GM18505 (cell line): ENCODE data around the gene FAM174B.

Experiments used
- ATAC-seq: cut with Tn5 transposase; IDR thresholded peaks from one replicate; pipeline ENCODE4 v1.9.1; 2021; ENCODE audit not compliant: unreplicated experiment
- POLR2A ChIP-seq: IDR thresholded peaks from 4 replicates; pipeline ENCODE4 v1.6.1; 2011; ENCODE audit warnings: borderline replicate concordance; ENCODE audit not compliant: insufficient read depth, insufficient read length; ENCODE audit errors: extremely low read depth

Gene FAM174B

DNA sequence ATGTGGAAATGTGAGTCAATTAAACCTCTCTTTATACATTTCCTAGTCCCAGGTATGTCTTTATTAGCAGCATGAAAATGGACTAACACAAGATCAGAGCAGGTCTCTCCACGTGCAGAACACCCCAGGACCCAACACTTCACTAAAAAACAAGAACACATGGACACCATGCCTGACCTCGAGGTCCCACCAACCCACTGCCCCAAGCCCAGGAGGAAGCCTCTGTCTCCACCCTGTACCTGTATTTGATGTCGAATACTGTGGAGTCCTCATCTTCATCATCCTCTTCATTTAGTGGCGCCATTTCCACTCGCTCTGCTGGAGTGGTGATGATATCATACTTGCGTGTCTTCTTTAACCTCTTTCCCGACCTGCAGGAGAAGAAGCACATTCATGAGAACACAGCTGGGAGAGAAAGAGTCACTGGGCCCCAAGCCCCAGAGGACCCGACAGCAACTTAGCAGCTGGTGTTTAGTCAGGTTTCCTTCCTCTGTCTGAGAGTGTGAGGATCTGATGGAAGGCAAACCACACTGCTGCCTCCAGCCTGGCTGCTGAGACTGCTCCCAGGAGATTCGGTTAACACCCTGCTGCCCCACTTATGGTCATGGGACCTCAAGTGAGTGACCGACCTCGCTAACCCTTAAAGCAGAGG, 25.5 kb downstream of the FAM174B start:
- TF ChIP-seq POLR2A = no peak
- ATAC-seq = no peak

GRCh38 chr15:92629276-92629974, 26.1 kb downstream of the FAM174B start:
- no peak for TF ChIP-seq POLR2A
- ATAC-seq = no peak

DNA sequence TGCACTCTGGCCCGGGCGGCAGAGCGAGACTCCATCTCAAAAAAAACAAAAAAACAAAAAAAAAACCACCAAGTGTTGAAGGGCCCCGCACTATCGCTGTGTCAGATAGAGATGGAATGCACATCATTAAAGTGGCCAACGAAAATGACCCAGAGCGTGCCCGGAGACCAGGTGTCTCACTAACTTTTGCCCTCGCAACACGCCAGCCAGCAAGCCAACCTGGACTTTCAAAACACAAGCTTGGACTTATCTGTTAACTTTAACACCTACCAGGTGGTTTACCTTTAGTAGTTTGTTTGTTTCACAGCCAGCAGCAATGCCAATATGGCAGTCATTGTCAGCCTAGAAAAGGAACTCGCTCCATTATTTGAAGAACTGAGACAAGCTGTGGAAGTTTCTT, 28.6 kb downstream of the FAM174B start:
- TF ChIP-seq POLR2A = no peak
- no peak for ATAC-seq

DNA sequence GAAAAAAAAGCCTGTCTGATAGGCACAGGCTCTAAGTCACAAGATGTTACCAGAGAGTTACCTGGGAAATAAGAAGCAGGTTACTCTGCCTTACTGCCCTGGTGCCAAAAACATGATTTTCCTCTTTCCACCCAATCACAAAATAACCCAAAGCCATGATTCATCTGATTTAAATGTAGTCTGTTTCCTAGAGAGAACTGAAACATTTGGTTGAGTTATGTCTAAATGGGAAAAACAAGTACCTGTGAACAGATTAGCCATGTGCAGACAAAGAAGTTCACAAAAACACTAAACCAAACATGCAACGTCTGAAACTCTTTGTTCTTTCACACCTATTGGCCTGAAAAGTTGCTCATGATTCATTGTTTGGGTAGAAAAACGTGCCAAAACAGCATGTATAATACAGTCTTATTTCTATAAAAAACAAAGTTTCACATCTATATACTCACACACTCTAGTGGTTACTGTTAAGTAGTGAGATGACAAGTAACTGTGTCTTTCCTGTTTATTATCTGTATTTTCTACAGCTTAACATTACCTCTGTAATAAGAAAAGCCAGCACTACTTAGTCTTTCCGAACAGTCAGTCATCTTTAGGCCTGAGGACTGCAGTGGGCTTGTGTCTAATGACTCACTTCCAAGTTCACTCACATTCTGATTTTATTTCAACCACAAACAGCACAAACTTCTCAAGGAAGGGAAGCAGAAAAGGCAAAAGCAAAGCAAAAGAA, 30.2 kb downstream of the FAM174B start:
- peak; percentile 73 for ATAC-seq
- TF ChIP-seq POLR2A = no peak

GRCh38 chr15:92624401-92624991, 31.1 kb downstream of the FAM174B start:
- TF ChIP-seq POLR2A = no peak
- ATAC-seq = no peak

DNA sequence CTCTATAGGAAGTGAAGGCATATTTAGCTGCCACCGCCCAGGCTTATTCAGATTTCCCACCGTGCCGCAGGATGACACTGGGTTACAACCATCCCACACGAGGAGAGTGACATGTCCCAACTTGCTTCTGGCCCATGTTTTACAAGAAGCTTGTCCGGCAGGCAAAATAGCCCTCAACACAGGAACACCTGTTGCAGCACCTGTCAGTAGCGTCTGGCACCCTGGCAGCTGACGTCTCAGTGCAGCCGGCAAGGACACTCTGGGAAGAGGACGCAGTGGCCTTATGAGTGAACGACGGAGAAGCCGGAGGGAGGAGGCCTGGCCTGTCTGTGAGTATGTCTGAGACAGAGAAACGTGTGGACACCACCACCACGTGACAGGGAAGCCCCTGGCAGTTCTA, 32.1 kb downstream of the FAM174B start:
- no peak for TF ChIP-seq POLR2A
- ATAC-seq = no peak

- no peak for ATAC-seq
- no peak for TF ChIP-seq POLR2A
Measured at GRCh38 chr15:92621972-92622533, 33.5 kb downstream of the FAM174B start.

DNA sequence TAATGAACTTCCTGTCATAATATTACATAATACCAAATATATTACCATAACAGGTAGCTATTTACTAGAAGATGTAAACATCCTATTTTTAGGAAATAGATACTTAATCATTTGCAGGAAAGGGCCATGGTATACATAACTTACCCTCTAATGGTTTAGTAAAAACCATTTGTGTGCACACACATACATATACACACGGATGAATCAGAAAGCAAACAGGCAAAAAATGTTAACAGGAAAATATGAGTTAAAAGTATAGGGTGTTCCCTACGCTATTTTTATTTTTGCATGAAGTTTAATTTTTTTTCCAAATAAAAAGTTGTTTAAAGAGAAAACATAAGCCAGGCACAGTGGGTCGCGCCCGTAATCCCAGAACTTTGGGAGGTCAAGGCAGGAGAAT, 34.6 kb downstream of the FAM174B start:
- no peak for TF ChIP-seq POLR2A
- ATAC-seq = no peak

DNA sequence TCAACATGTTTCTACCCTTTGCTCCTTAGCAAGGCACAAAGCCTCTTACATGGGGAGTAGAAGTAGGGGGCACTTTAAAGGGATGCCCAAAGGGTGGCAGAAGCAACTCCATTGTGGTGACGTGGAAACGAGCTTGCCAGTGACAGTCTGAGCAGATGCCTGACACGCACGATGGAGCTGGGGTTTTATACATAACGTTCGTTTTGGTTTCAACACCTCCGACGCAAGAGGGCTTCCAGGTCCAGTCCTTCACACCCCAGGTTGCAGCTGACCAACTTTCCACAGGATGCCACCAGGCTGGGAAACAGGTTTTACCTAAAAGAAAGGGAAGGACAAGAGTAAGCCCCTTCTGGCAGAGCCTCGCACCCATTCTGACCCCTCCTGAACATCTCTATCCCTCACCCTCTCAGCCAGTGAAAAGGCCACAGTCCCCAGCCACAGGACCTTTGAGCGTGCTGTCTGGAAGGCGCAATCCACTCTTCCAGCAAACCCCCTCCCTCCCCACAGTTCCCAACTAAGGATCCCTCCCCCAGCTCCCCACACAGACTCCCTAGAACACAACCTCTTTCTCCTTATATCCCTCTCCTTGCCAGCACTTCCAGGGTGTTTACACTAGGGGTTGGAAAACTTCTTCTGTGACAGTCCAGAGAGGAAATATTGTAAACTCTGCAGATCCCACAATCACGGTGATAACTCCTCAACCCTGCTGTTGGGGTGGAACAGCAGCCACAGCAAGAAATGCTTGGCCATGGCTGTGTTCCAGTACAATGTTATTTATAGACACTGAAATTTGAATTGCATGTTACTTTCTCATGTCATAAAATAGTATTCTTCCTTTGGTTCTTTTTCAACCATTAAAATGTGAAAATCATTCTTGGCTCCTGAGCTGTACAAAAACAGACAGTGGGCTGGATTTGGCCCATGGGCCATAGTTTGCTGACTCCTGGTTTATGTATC, 36.2 kb downstream of the FAM174B start:
- TF ChIP-seq POLR2A = no peak
- ATAC-seq = no peak

- ATAC-seq = no peak
- no peak for TF ChIP-seq POLR2A
Measured at GRCh38 chr15:92617549-92618520, 37.7 kb downstream of the FAM174B start.
